ENCODE measurements around the gene ZBTB46.

GRCh38 chr20:63789836-63790571 lies 41.1 kb downstream of the ZBTB46 start:
- TF ChIP-seq CTCF (IDR thresholded peaks at IDR 0.05; ENCODE audit: poor library complexity): no peak
- TF ChIP-seq EZH2 (IDR thresholded peaks at IDR 0.05; ENCODE audit: borderline replicate concordance): no peak
- TF ChIP-seq EZH2phosphoT487 (IDR thresholded peaks at IDR 0.05; ENCODE audit: low read depth, severe bottlenecking, unreplicated experiment): no peak

Measured in hepatocyte (in vitro differentiated cells).